PC-3 (cell line): ENCODE results near the gene UBE2E2. TPM values are rescaled to one million over a fixed set of nuclear protein-coding genes. Genes with fewer than 3 reads are reported as not detected.

Experiments used
- ATAC-seq: fragments of 200-7000 bp; cut with Tn5 transposase; 2 replicates; pipeline ENCODE4 v1.9.1; 2020; ENCODE audit warnings: mild to moderate bottlenecking, moderate library complexity
- BruUV-seq: library from RNA; stranded (reverse); fragments of 400-500 nt; replicated peaks from 2 replicates; lab custom pipeline; 2021; lab: Mats Ljungman, UMichigan
- CTCF ChIA-PET: fragments of 300-600 bp; sonication (Branson Sonifier 250); formaldehyde crosslinking; loops from one replicate; lab custom pipeline; 2022; ENCODE audit warnings: antibody characterized with exemption; lab: Charles Lee
- POLR2A ChIA-PET: fragments of 300-600 bp; sonication (Branson Sonifier 250); formaldehyde crosslinking; loops from one replicate; lab custom pipeline; 2022; ENCODE audit warnings: antibody characterized with exemption; ENCODE audit not compliant: unreplicated experiment; lab: Charles Lee
- DNase-seq: peaks from one replicate; pipeline ENCODE4 v3.0.0-alpha.2; 2015
- H2AFZ ChIP-seq: fragments of 300-600 bp; sonication (generic); 2 replicates; pipeline ENCODE4 v1.6.0; 2016; ENCODE audit warnings: antibody characterized with exemption, low read length
- H3F3A ChIP-seq: fragments of 300-600 bp; sonication (generic); one replicate; pipeline ENCODE4 v1.6.0; 2017; ENCODE audit warnings: antibody characterized with exemption, low read length, control low read depth, mild to moderate bottlenecking; ENCODE audit not compliant: unreplicated experiment
- H3K27ac ChIP-seq: fragments of 300-600 bp; sonication (generic); 2 replicates; pipeline ENCODE4 v1.5.1; 2016; ENCODE audit warnings: mild to moderate bottlenecking, low read length
- H3K27me3 ChIP-seq: fragments of 300-600 bp; sonication (generic); 2 replicates; pipeline ENCODE4 v1.6.1; 2016; ENCODE audit warnings: low read length, mixed read lengths
- H3K36me3 ChIP-seq: fragments of 300-600 bp; sonication (generic); 2 replicates; pipeline ENCODE4 v1.6.1; 2016; ENCODE audit warnings: low read depth, mixed run types, low read length, mixed read lengths
- H3K4me1 ChIP-seq: fragments of 300-600 bp; sonication (generic); 2 replicates; pipeline ENCODE4 v1.5.1; 2016; ENCODE audit warnings: low read length; ENCODE audit not compliant: insufficient read depth
- H3K4me2 ChIP-seq: fragments of 300-600 bp; sonication (generic); 2 replicates; pipeline ENCODE4 v1.6.0; 2016; ENCODE audit warnings: low read length
- H3K4me3 ChIP-seq: fragments of 300-600 bp; sonication (generic); 2 replicates; pipeline ENCODE4 v1.5.1; 2016; ENCODE audit warnings: mild to moderate bottlenecking, low read length, mixed read lengths
- H3K79me2 ChIP-seq: fragments of 300-600 bp; sonication (generic); 2 replicates; pipeline ENCODE4 v1.6.1; 2017; ENCODE audit warnings: low read length, mixed read lengths
- H3K9ac ChIP-seq: fragments of 300-600 bp; sonication (generic); 2 replicates; pipeline ENCODE4 v1.6.0; 2016; ENCODE audit warnings: mild to moderate bottlenecking, low read length
- H3K9me2 ChIP-seq: fragments of 300-600 bp; sonication (generic); replicated peaks from 2 replicates; pipeline ENCODE4 v1.6.1; 2016; ENCODE audit warnings: mixed run types, low read length, mixed read lengths
- H3K9me3 ChIP-seq: fragments of 300-600 bp; sonication (generic); 2 replicates; pipeline ENCODE4 v1.6.1; 2016; ENCODE audit warnings: low read length, mixed read lengths
- H4K20me1 ChIP-seq: fragments of 300-600 bp; sonication (generic); 2 replicates; pipeline ENCODE4 v1.6.1; 2016; ENCODE audit warnings: low read length, mixed read lengths
- CTCF ChIP-seq: fragments of 300-600 bp; sonication (generic); conservative IDR thresholded peaks from 2 replicates; pipeline ENCODE4 v1.5.1; 2017; ENCODE audit warnings: antibody characterized with exemption, low read depth, mild to moderate bottlenecking, low read length
- EZH2 ChIP-seq: fragments of 300-600 bp; sonication (generic); IDR thresholded peaks from one replicate; pipeline ENCODE4 v1.6.1; 2017; ENCODE audit warnings: antibody characterized with exemption, mild to moderate bottlenecking, low read length; ENCODE audit not compliant: unreplicated experiment
- EZH2phosphoT487 ChIP-seq: fragments of 300-600 bp; sonication (generic); IDR thresholded peaks from 2 replicates; pipeline ENCODE4 v1.6.1; 2018; ENCODE audit warnings: mild to moderate bottlenecking, antibody characterized with exemption, low read length, borderline replicate concordance
- intact Hi-C: fragments of 100-400 bp; cut with micrococcal nuclease; formaldehyde crosslinking; loops from 2 replicates; pipeline ENCODE4 v1.9.0; 2023
- total RNA-seq: library from RNA; depleted of rRNA; stranded (reverse); fragments of >200 nt; gene quantifications from 2 replicates; pipeline ENCODE4 v1.2.3, GENCODE V29; 2014

UBE2E2 gene
- total RNA-seq, 1 experiment from 2014 or later = 25.6 TPM

- Histone ChIP-seq H3K4me1 (no peaks in the 10 kb centered on the region), H3F3A (no peaks in the 10 kb centered on the region), H3K27me3 (no peaks in the 10 kb centered on the region), H3K9me3 (no peaks in the 10 kb centered on the region), H3K4me3 (no peak overlapping the region), H3K36me3 (no peaks in the 10 kb centered on the region), H3K79me2 (no peaks in the 10 kb centered on the region), H4K20me1 (no peaks in the 10 kb centered on the region), H2AFZ (no peak overlapping the region), H3K9ac (no peak overlapping the region), H3K27ac (no peak overlapping the region), H3K9me2 (no peaks in the 10 kb centered on the region), H3K4me2 (no peak overlapping the region)
- ATAC-seq (no peak), DNase-seq (no peak)
- CTCF ChIA-PET = no interaction called here
- intact Hi-C loops = no loop called here
- BruUV-seq = no TSS peak
- TF ChIP-seq EZH2phosphoT487 (no peak), EZH2 (no peak), CTCF (no peak)
- POLR2A ChIA-PET = no interaction called here
Measured at GRCh38 chr3:23341147-23341838, 138.2 kb downstream of the UBE2E2 start.

- Histone ChIP-seq H3K4me2 (no peak overlapping the region), H3K27me3 (no peaks in the 10 kb centered on the region), H3K79me2 (no peaks in the 10 kb centered on the region), H3K9me3 (no peaks in the 10 kb centered on the region), H3K4me1 (no peaks in the 10 kb centered on the region), H4K20me1 (no peaks in the 10 kb centered on the region), H3F3A (no peaks in the 10 kb centered on the region), H3K4me3 (no peak overlapping the region), H3K27ac (no peak overlapping the region), H2AFZ (no peak overlapping the region), H3K9me2 (no peaks in the 10 kb centered on the region), H3K9ac (no peak overlapping the region), H3K36me3 (no peaks in the 10 kb centered on the region)
- POLR2A ChIA-PET = no interaction called here
- CTCF ChIA-PET = no interaction called here
- ATAC-seq (no peak), DNase-seq (no peak)
- no TSS peak for BruUV-seq
- intact Hi-C loops = no loop called here
- TF ChIP-seq EZH2 = no peak
- no peak for TF ChIP-seq CTCF
- TF ChIP-seq EZH2phosphoT487 = no peak
Measured at GRCh38 chr3:23342343-23342742, 139.2 kb downstream of the UBE2E2 start.

- H3K4me3 ChIP-seq = no peak overlapping the region
- no peak overlapping the region for H2AFZ ChIP-seq
- H3K4me2 ChIP-seq = no peak overlapping the region
- CTCF ChIA-PET = no interaction called here
- H3K9ac ChIP-seq = no peak overlapping the region
- H3K36me3 ChIP-seq = no peaks in the 10 kb centered on the region
- POLR2A ChIA-PET = no interaction called here
- DNase-seq = no peak
- H3K79me2 ChIP-seq = no peaks in the 10 kb centered on the region
- no peaks in the 10 kb centered on the region for H3K9me3 ChIP-seq
- H3F3A ChIP-seq = no peaks in the 10 kb centered on the region
- no peak for TF ChIP-seq EZH2phosphoT487
- TF ChIP-seq CTCF = no peak
- TF ChIP-seq EZH2 = no peak
- BruUV-seq = no TSS peak
- intact Hi-C loops = no loop called here
- no peaks in the 10 kb centered on the region for H3K9me2 ChIP-seq
- no peak for ATAC-seq
- no peaks in the 10 kb centered on the region for H4K20me1 ChIP-seq
- H3K27ac ChIP-seq = no peak overlapping the region
- H3K27me3 ChIP-seq = no peaks in the 10 kb centered on the region
- H3K4me1 ChIP-seq = no peaks in the 10 kb centered on the region
Measured at GRCh38 chr3:23343509-23343908, 140.4 kb downstream of the UBE2E2 start.
